Measurements from ENCODE around the gene MTARC1. TPM values are rescaled to one million over a fixed set of nuclear protein-coding genes. Genes with fewer than 3 reads are reported as not detected.

MTARC1 gene
- total RNA-seq, 1 experiment from 2014 or later, result 26.5 TPM

DNA sequence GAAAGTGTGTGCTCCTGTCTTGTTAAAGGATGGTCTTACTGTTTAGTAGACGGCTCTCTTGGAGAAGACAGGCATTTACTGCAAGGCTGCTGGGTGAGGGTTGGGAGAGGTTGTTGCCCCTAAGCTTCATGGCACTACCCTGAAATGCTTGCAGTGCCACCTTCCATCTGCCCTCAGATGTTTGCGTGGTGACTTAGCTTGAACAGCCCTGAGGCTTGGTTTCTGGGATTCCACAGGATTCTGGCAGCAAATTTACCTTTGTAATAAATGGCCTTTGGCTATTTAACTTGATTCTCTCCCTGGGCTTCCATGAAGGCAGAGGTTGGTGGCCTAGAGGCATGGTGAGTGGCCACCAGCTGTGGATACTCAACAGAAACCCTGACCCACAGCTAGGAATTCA is 11.6 kb downstream of the MTARC1 start:
- Histone ChIP-seq H4K20me1 (ENCODE audit: insufficient read depth) (no peaks in the 10 kb centered on the region), H3K27ac (ENCODE audit: low read depth, low read length) (no peak overlapping the region), H3K9ac (ENCODE audit: low read length) (no peak overlapping the region), H3K4me1 (ENCODE audit: control insufficient read depth in 1 of 2, insufficient read depth in 2 of 2, low read length in 2 of 2) (no peaks in the 10 kb centered on the region), H3K9me2 (ENCODE audit: insufficient read depth) (no peaks in the 10 kb centered on the region), H3K4me2 (ENCODE audit: low read length) (no peak overlapping the region), H2AFZ (ENCODE audit: low read depth, low read length, poor library complexity, severe bottlenecking) (no peak overlapping the region), H3K9me3 (ENCODE audit: control insufficient read depth in 1 of 2, insufficient read depth in 1 of 2, low read depth in 1 of 2, low read length in 2 of 2) (no peaks in the 10 kb centered on the region), H3K27me3 (ENCODE audit: insufficient read depth, low read length) (no peaks in the 10 kb centered on the region), H3K36me3 (ENCODE audit: control insufficient read depth in 1 of 2, insufficient read depth in 2 of 2, low read length in 2 of 2) (peaks cover 0 to 4% of the 10 kb centered on the region in 2 experiments; a peak in 1 of 4 replicates), H3K4me3 (replicated peaks in 1 of 2; ENCODE audit: low read depth in 1 of 2, low read length in 2 of 2) (no peak overlapping the region), H3K79me2 (ENCODE audit: insufficient read depth, low read length) (no peaks in the 10 kb centered on the region)
- intact Hi-C loops (cut with micrococcal nuclease), result no loop called here
- ChIA-PET CTCF (no interaction called here), POLR2A (no interaction called here), RAD21 (ENCODE audit: low non-redundant PET in 1 of 2, low total read pairs in 2 of 2, uncharacterized antibody in 2 of 2, unreplicated experiment in 2 of 2) (interaction anchor here in 1 of 2 experiments (0.6 kb wide), 1 partner anchor 708 kb away, joined by 10 read pairs; no protein-coding TSS in a partner anchor)
- ATAC-seq, result no peak
- BruUV-seq (replicated peaks), result no TSS peak
- TF ChIP-seq ZBTB33 (IDR thresholded peaks at IDR 0.05; ENCODE audit: extremely low read depth, insufficient replicate concordance, low read length) (no peak), MAX (IDR thresholded peaks at IDR 0.05) (no peak), CBX3 (IDR thresholded peaks at IDR 0.05; ENCODE audit: low read depth) (no peak), EZH2phosphoT487 (IDR thresholded peaks at IDR 0.05; ENCODE audit: borderline replicate concordance) (no peak), ZNF274 (IDR thresholded peaks at IDR 0.05; ENCODE audit: low read depth, low read length) (no peak), TCF7L2 (IDR thresholded peaks at IDR 0.05; ENCODE audit: borderline replicate concordance, extremely low read depth, insufficient read depth, insufficient read length) (no peak), ELF1 (IDR thresholded peaks at IDR 0.05; ENCODE audit: borderline replicate concordance, low read depth) (no peak), JUND (IDR thresholded peaks at IDR 0.05) (no peak), EZH2 (IDR thresholded peaks at IDR 0.05) (no peak), YY1 (IDR thresholded peaks at IDR 0.05; ENCODE audit: extremely low read depth, insufficient replicate concordance, low read depth, low read length) (no peak), POLR2AphosphoS5 (IDR thresholded peaks at IDR 0.05; ENCODE audit: low read depth, low read length) (no peak), CEBPB (IDR thresholded peaks at IDR 0.05; ENCODE audit: low read depth) (no peak), EGR1 (IDR thresholded peaks at IDR 0.05; ENCODE audit: low read depth) (no peak), ZFX (IDR thresholded peaks at IDR 0.05) (no peak), RAD21 (IDR thresholded peaks at IDR 0.05; ENCODE audit: low read depth) (no peak), FOSL1 (IDR thresholded peaks at IDR 0.05; ENCODE audit: low read depth) (no peak), SIN3A (IDR thresholded peaks at IDR 0.05; ENCODE audit: low read depth) (no peak)
- TF ChIP-seq, protein P1, sequence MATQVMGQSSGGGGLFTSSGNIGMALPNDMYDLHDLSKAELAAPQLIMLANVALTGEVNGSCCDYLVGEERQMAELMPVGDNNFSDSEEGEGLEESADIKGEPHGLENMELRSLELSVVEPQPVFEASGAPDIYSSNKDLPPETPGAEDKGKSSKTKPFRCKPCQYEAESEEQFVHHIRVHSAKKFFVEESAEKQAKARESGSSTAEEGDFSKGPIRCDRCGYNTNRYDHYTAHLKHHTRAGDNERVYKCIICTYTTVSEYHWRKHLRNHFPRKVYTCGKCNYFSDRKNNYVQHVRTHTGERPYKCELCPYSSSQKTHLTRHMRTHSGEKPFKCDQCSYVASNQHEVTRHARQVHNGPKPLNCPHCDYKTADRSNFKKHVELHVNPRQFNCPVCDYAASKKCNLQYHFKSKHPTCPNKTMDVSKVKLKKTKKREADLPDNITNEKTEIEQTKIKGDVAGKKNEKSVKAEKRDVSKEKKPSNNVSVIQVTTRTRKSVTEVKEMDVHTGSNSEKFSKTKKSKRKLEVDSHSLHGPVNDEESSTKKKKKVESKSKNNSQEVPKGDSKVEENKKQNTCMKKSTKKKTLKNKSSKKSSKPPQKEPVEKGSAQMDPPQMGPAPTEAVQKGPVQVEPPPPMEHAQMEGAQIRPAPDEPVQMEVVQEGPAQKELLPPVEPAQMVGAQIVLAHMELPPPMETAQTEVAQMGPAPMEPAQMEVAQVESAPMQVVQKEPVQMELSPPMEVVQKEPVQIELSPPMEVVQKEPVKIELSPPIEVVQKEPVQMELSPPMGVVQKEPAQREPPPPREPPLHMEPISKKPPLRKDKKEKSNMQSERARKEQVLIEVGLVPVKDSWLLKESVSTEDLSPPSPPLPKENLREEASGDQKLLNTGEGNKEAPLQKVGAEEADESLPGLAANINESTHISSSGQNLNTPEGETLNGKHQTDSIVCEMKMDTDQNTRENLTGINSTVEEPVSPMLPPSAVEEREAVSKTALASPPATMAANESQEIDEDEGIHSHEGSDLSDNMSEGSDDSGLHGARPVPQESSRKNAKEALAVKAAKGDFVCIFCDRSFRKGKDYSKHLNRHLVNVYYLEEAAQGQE (IDR thresholded peaks at IDR 0.05; ENCODE audit: low read depth), result no peak
- TF ChIP-seq, protein P2, sequence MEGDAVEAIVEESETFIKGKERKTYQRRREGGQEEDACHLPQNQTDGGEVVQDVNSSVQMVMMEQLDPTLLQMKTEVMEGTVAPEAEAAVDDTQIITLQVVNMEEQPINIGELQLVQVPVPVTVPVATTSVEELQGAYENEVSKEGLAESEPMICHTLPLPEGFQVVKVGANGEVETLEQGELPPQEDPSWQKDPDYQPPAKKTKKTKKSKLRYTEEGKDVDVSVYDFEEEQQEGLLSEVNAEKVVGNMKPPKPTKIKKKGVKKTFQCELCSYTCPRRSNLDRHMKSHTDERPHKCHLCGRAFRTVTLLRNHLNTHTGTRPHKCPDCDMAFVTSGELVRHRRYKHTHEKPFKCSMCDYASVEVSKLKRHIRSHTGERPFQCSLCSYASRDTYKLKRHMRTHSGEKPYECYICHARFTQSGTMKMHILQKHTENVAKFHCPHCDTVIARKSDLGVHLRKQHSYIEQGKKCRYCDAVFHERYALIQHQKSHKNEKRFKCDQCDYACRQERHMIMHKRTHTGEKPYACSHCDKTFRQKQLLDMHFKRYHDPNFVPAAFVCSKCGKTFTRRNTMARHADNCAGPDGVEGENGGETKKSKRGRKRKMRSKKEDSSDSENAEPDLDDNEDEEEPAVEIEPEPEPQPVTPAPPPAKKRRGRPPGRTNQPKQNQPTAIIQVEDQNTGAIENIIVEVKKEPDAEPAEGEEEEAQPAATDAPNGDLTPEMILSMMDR (IDR thresholded peaks at IDR 0.05 in 2 of 3, conservative IDR thresholded peaks at IDR 0.05 in 1 of 3; ENCODE audit: borderline replicate concordance in 1 of 3, insufficient read depth in 1 of 3, low read depth in 2 of 3, low read length in 2 of 3), result no peak
- no peak for DNase-seq (ENCODE audit: low read depth, low spot score)
